Esophagus (tissue), 2 donors: ENCODE data around the gene PPEF1. TPM values are rescaled to one million over a fixed set of nuclear protein-coding genes. Genes with fewer than 3 reads are reported as not detected.

ENCODE experiments used
- H3K27ac ChIP-seq, 2 donors: one replicate each; pipeline ENCODE4 v1.5.1; 2013; ENCODE audit warnings: low read depth in 2 of 2, mild to moderate bottlenecking in 2 of 2, inconsistent platforms in 1 of 2, low read length in 1 of 2, moderate library complexity in 1 of 2
- H3K27me3 ChIP-seq, 2 donors: one replicate each; pipeline ENCODE4 v1.6.1; 2013; ENCODE audit warnings: low read length in 2 of 2, control low read depth in 1 of 2, mild to moderate bottlenecking in 1 of 2; ENCODE audit not compliant: insufficient read depth in 2 of 2, control insufficient read depth in 1 of 2
- H3K36me3 ChIP-seq, 2 donors: one replicate each; pipeline ENCODE4 v1.6.1; 2013; ENCODE audit warnings: low read length in 1 of 2; ENCODE audit not compliant: control insufficient read depth in 2 of 2, insufficient read depth in 2 of 2
- H3K4me1 ChIP-seq, 2 donors: one replicate each; pipeline ENCODE4 v1.6.1; 2013; ENCODE audit warnings: low read length in 1 of 2; ENCODE audit not compliant: control insufficient read depth in 2 of 2, insufficient read depth in 2 of 2
- H3K4me3 ChIP-seq, 2 donors: one replicate each; pipeline ENCODE4 v1.5.1; 2013; ENCODE audit warnings: low read length in 2 of 2, mild to moderate bottlenecking in 2 of 2, low read depth in 1 of 2, moderate library complexity in 1 of 2
- H3K9me3 ChIP-seq, 2 donors: one replicate each; pipeline ENCODE4 v1.6.1; 2013; ENCODE audit warnings: mild to moderate bottlenecking in 2 of 2, low read depth in 1 of 2, low read length in 1 of 2, moderate library complexity in 1 of 2; ENCODE audit not compliant: control insufficient read depth in 2 of 2, insufficient read depth in 1 of 2
- WGBS, 2 donors: extraction: QIAGEN DNeasy Blood & Tissue Kit; methylation state at CpG; one replicate each; pipeline ENCODE4 v1.1.7; 2013; 5-methylcytosine and 5-hydroxymethylcytosine counted together
- polyA plus RNA-seq, 2 donors: library from polyadenylated mRNA; stranded (reverse); fragments of 200-250 nt; gene quantifications; one replicate each; pipeline ENCODE4 v1.2.3, GENCODE V29; 2013
- donor health status: healthy with polysubstance abuse.
- donor health status: Bipolar disorder and iron deficiency.

PPEF1 gene
- polyA plus RNA-seq, 2 donors, result not detected

- Histone ChIP-seq H3K27me3 (no peaks in the 10 kb centered on the region), H3K27ac (no peak overlapping the region), H3K36me3 (no peaks in the 10 kb centered on the region), H3K9me3 (no peaks in the 10 kb centered on the region), H3K4me1 (no peaks in the 10 kb centered on the region), H3K4me3 (no peak overlapping the region)
- WGBS, 2 donors, result 87 to 91% methylated on average over 12 of the region's 12 CpGs
Measured at GRCh38 chrX:18873836-18874235, 166.4 kb downstream of the PPEF1 start.

- 90 to 93% methylated on average over 24 to 27 of the region's 27 CpGs for WGBS, 2 donors
- Histone ChIP-seq H3K27ac (no peak overlapping the region), H3K9me3 (no peaks in the 10 kb centered on the region)
Measured at GRCh38 chrX:18874560-18875255, 167.3 kb downstream of the PPEF1 start.

GRCh38 chrX:18875256-18875878, 167.9 kb downstream of the PPEF1 start:
- WGBS, 2 donors, result 68 to 77% methylated on average over 15 of the region's 15 CpGs
- no peaks in the 10 kb centered on the region for H3K36me3 ChIP-seq

More at GRCh38 chrX:18874560-18875255, 167.3 kb downstream of the PPEF1 start:
- Histone ChIP-seq H3K4me3 (no peak overlapping the region), H3K36me3 (no peaks in the 10 kb centered on the region), H3K4me1 (no peaks in the 10 kb centered on the region), H3K27me3 (no peaks in the 10 kb centered on the region)

GRCh38 chrX:18877469-18877868, 170.0 kb downstream of the PPEF1 start:
- H3K4me3 ChIP-seq, result no peak overlapping the region
- H3K27me3 ChIP-seq, result no peaks in the 10 kb centered on the region
- no peaks in the 10 kb centered on the region for H3K36me3 ChIP-seq
- H3K9me3 ChIP-seq, result no peaks in the 10 kb centered on the region
- 59 to 63% methylated on average over 7 of the region's 7 CpGs for WGBS, 2 donors
- no peaks in the 10 kb centered on the region for H3K4me1 ChIP-seq
- no peak overlapping the region for H3K27ac ChIP-seq

More at GRCh38 chrX:18875256-18875878, 167.9 kb downstream of the PPEF1 start:
- Histone ChIP-seq H3K9me3 (no peaks in the 10 kb centered on the region), H3K4me1 (no peaks in the 10 kb centered on the region), H3K27me3 (no peaks in the 10 kb centered on the region), H3K4me3 (no peak overlapping the region), H3K27ac (no peak overlapping the region)

Other genes starting within 250 kb of the PPEF1 start
- gene RS1, start 35.5 kb upstream of the PPEF1 start, polyA plus RNA-seq, result not detected